ENCODE data around the gene RBM22.

RBM22 gene

DNA sequence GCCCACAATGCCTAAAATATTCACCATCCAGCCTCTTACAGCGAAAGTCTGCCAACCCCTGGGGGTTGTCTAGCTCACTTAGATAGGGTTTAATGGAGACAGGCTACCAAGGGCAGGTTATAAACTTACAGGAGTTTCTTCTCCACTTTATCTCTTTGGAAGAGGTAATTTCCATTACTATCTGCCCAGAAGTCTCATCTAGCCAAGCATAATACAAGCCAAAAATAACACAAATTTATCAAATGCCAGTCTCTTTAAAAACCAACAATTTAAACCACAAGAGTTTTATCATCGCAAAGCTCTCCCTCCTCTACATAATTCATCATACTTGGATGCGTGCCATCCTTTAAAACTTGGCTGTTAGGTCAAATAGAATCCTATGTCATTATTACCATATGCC lies 6.2 kb downstream of the RBM22 start:
- peak; percentile 32 for DNase-seq (ENCODE audit: low read depth)
- TF ChIP-seq, protein P1, sequence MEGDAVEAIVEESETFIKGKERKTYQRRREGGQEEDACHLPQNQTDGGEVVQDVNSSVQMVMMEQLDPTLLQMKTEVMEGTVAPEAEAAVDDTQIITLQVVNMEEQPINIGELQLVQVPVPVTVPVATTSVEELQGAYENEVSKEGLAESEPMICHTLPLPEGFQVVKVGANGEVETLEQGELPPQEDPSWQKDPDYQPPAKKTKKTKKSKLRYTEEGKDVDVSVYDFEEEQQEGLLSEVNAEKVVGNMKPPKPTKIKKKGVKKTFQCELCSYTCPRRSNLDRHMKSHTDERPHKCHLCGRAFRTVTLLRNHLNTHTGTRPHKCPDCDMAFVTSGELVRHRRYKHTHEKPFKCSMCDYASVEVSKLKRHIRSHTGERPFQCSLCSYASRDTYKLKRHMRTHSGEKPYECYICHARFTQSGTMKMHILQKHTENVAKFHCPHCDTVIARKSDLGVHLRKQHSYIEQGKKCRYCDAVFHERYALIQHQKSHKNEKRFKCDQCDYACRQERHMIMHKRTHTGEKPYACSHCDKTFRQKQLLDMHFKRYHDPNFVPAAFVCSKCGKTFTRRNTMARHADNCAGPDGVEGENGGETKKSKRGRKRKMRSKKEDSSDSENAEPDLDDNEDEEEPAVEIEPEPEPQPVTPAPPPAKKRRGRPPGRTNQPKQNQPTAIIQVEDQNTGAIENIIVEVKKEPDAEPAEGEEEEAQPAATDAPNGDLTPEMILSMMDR (conservative IDR thresholded peaks at IDR 0.05; ENCODE audit: low read length), result no peak
- no peak overlapping the region for H3K4me3 ChIP-seq (ENCODE audit: low read length)

DNA sequence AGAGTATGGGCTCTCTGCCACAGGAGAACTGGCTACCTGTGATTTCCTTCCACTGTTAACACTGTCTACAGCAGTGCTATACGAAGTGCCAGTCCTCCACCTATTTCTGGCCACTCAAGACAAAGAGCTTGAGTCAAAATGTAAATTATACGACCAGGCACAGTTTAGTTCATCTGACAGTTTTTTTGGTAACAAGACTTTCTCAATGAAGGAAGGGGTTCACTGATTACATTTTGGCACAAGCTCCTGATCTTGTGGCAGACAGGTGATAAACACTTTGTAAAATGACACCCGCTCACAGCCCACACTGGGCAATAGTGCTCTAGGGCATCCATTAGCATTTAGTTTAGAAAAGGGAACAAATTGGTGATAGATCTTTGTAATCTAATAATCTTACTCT lies 8.6 kb downstream of the RBM22 start:
- TF ChIP-seq, protein P1 (conservative IDR thresholded peaks at IDR 0.05; ENCODE audit: low read length), result no peak
- H3K4me3 ChIP-seq (ENCODE audit: low read length), result no peak overlapping the region
- DNase-seq (ENCODE audit: low read depth), result no peak

DNA sequence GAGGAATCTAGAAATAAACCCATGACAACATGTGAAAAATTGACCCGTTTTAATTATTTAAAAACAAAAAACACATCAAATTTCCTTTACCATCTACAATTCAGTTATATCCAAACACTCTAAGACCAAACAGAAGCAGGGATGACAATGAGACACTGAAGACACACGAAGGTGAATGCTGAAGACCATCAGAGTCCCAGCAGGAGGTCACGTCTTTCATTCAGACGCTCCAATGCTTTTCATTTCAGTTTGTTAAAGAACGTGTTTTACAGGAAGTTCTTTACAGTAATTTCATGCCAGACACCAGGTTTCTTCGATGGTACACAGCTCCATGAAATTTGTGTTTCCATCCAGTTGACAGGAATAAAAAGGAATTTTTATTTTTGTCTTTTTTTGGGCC lies 10.1 kb downstream of the RBM22 start:
- no peak for DNase-seq (ENCODE audit: low read depth)
- H3K4me3 ChIP-seq (ENCODE audit: low read length), result no peak overlapping the region
- TF ChIP-seq, protein P1 (conservative IDR thresholded peaks at IDR 0.05; ENCODE audit: low read length), result no peak

DNA sequence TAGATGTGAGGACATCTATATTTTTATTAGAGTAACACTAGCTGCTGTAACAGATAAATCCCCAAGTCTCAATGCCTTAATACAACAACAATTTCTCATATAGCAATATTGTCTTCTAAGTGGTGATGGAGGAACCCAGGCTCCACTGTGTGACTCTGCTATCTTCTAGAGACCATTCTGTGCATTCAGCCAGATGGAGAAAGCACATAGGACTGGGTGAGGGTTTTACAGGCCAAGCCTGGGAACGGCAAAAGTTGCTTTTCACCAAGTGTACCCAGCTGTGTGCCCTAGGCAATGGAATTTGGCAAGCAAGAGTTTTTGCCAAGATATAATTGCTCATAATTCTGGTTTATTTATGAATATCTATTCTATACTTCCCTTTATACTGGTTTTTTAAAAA lies 11.7 kb downstream of the RBM22 start:
- no peak overlapping the region for H3K4me3 ChIP-seq (ENCODE audit: low read length)
- DNase-seq (ENCODE audit: low read depth), result no peak

DNA sequence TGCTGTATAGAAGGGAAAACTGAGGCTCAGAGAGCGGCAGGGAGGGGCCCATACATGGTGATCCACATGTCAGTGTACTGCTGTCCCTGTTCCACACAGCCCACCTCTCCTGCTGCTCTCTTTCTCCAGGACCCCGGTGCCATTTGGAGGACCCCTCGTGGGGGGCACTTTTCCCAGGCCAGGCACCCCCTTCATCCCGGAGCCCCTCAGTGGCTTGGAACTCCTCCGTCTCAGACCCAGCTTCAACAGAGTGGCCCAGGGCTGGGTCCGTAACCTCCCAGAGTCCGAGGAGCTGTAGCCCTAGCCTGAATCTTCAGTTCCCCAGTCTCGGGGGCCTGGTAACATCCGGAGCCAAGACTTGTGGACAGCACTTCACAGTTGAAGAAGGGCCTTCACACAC lies 24.3 kb downstream of the RBM22 start:
- TF ChIP-seq, protein P1 (conservative IDR thresholded peaks at IDR 0.05; ENCODE audit: low read length), result no peak
- no peak overlapping the region for H3K4me3 ChIP-seq (ENCODE audit: low read length)
- no peak for DNase-seq (ENCODE audit: low read depth)

More for the DNA sequence above, 11.7 kb downstream of the RBM22 start:
- TF ChIP-seq, protein P1 (conservative IDR thresholded peaks at IDR 0.05; ENCODE audit: low read length), result no peak

DNA sequence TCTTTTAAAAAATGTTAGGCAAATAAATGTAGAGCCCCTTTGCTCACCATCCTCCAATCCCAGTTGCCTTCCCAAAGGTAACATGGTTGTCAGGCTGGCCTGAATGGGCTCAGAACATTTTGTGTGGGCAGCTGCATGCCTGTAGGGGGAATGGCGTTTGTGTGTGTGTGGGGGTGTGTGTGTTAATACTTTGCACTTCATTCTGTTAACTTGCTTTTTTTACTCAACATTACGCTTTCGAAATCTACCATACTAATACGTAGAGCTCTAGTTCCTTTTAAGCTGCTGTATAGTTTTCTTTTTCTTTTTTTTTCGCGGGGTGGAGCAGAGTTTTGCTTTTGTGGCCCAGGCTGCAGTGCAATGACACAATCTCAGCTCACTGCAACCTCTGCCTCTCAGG lies 25.8 kb downstream of the RBM22 start:
- TF ChIP-seq, protein P1 (conservative IDR thresholded peaks at IDR 0.05; ENCODE audit: low read length), result no peak
- no peak overlapping the region for H3K4me3 ChIP-seq (ENCODE audit: low read length)
- no peak for DNase-seq (ENCODE audit: low read depth)

DNA sequence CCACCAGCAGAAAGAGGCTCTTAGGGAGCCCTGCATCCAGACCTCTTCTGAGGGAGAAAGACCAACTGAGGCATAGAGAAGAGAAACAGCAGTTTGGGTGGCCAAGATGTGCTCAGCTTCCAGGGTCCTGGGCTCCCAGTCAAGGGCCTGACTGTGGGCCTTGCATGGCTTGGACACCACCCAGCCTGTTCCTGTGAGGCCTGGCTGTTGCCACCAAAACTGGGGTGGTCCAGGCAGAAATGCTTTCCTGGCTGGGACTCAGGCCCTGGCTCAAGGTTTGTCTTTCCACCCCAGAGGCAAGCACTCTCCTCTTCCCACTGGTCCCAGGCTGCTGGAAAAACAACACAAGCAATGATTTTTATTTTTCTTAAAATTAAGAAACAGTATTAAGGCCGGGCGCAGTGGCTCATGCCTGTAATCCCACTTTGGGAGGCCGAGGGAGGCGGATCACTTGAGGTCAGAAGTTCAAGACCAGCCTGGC lies 26.5 kb downstream of the RBM22 start:
- H3K4me3 ChIP-seq (ENCODE audit: low read length), result no peak overlapping the region
- TF ChIP-seq, protein P1 (conservative IDR thresholded peaks at IDR 0.05; ENCODE audit: low read length), result 0 out of 2 replicates have a peak, but pooled peaks have one; percentile 13
- no peak for DNase-seq (ENCODE audit: low read depth)
